Ishikawa (cell line): Measurements from ENCODE around the gene SLC3A2.

Experiments
- CREB1 ChIP-seq: IDR thresholded peaks from 2 replicates; pipeline ENCODE4 v1.6.1; 2012; ENCODE audit warnings: low read depth
- ZBTB7A ChIP-seq: IDR thresholded peaks from 2 replicates; pipeline ENCODE4 v1.6.1; 2012; ENCODE audit warnings: low read depth

GRCh38 chr11:62918531-62918930 lies 37.8 kb downstream of the SLC3A2 start:
- TF ChIP-seq ZBTB7A (no peak), CREB1 (no peak)
